PC-3 (cell line): ENCODE measurements around the gene POMP. TPM values are rescaled to one million over a fixed set of nuclear protein-coding genes. Genes with fewer than 3 reads are reported as not detected.

Experiments
- ATAC-seq: fragments of 200-7000 bp; cut with Tn5 transposase; 2 replicates; pipeline ENCODE4 v1.9.1; 2020; ENCODE audit warnings: mild to moderate bottlenecking, moderate library complexity
- BruUV-seq: library from RNA; stranded (reverse); fragments of 400-500 nt; replicated peaks from 2 replicates; lab custom pipeline; 2021; lab: Mats Ljungman, UMichigan
- CTCF ChIA-PET: fragments of 300-600 bp; sonication (Branson Sonifier 250); formaldehyde crosslinking; loops from one replicate; lab custom pipeline; 2022; ENCODE audit warnings: antibody characterized with exemption; lab: Charles Lee
- POLR2A ChIA-PET: fragments of 300-600 bp; sonication (Branson Sonifier 250); formaldehyde crosslinking; loops from one replicate; lab custom pipeline; 2022; ENCODE audit warnings: antibody characterized with exemption; ENCODE audit not compliant: unreplicated experiment; lab: Charles Lee
- DNase-seq: peaks from one replicate; pipeline ENCODE4 v3.0.0-alpha.2; 2015
- H2AFZ ChIP-seq: fragments of 300-600 bp; sonication (generic); 2 replicates; pipeline ENCODE4 v1.6.0; 2016; ENCODE audit warnings: antibody characterized with exemption, low read length
- H3F3A ChIP-seq: fragments of 300-600 bp; sonication (generic); one replicate; pipeline ENCODE4 v1.6.0; 2017; ENCODE audit warnings: antibody characterized with exemption, low read length, control low read depth, mild to moderate bottlenecking; ENCODE audit not compliant: unreplicated experiment
- H3K27ac ChIP-seq: fragments of 300-600 bp; sonication (generic); 2 replicates; pipeline ENCODE4 v1.5.1; 2016; ENCODE audit warnings: mild to moderate bottlenecking, low read length
- H3K27me3 ChIP-seq: fragments of 300-600 bp; sonication (generic); 2 replicates; pipeline ENCODE4 v1.6.1; 2016; ENCODE audit warnings: low read length, mixed read lengths
- H3K36me3 ChIP-seq: fragments of 300-600 bp; sonication (generic); 2 replicates; pipeline ENCODE4 v1.6.1; 2016; ENCODE audit warnings: low read depth, mixed run types, low read length, mixed read lengths
- H3K4me1 ChIP-seq: fragments of 300-600 bp; sonication (generic); 2 replicates; pipeline ENCODE4 v1.5.1; 2016; ENCODE audit warnings: low read length; ENCODE audit not compliant: insufficient read depth
- H3K4me2 ChIP-seq: fragments of 300-600 bp; sonication (generic); 2 replicates; pipeline ENCODE4 v1.6.0; 2016; ENCODE audit warnings: low read length
- H3K4me3 ChIP-seq: fragments of 300-600 bp; sonication (generic); 2 replicates; pipeline ENCODE4 v1.5.1; 2016; ENCODE audit warnings: mild to moderate bottlenecking, low read length, mixed read lengths
- H3K79me2 ChIP-seq: fragments of 300-600 bp; sonication (generic); 2 replicates; pipeline ENCODE4 v1.6.1; 2017; ENCODE audit warnings: low read length, mixed read lengths
- H3K9ac ChIP-seq: fragments of 300-600 bp; sonication (generic); 2 replicates; pipeline ENCODE4 v1.6.0; 2016; ENCODE audit warnings: mild to moderate bottlenecking, low read length
- H3K9me2 ChIP-seq: fragments of 300-600 bp; sonication (generic); replicated peaks from 2 replicates; pipeline ENCODE4 v1.6.1; 2016; ENCODE audit warnings: mixed run types, low read length, mixed read lengths
- H3K9me3 ChIP-seq: fragments of 300-600 bp; sonication (generic); 2 replicates; pipeline ENCODE4 v1.6.1; 2016; ENCODE audit warnings: low read length, mixed read lengths
- H4K20me1 ChIP-seq: fragments of 300-600 bp; sonication (generic); 2 replicates; pipeline ENCODE4 v1.6.1; 2016; ENCODE audit warnings: low read length, mixed read lengths
- EZH2 ChIP-seq: fragments of 300-600 bp; sonication (generic); IDR thresholded peaks from one replicate; pipeline ENCODE4 v1.6.1; 2017; ENCODE audit warnings: antibody characterized with exemption, mild to moderate bottlenecking, low read length; ENCODE audit not compliant: unreplicated experiment
- EZH2phosphoT487 ChIP-seq: fragments of 300-600 bp; sonication (generic); IDR thresholded peaks from 2 replicates; pipeline ENCODE4 v1.6.1; 2018; ENCODE audit warnings: mild to moderate bottlenecking, antibody characterized with exemption, low read length, borderline replicate concordance
- intact Hi-C: fragments of 100-400 bp; cut with micrococcal nuclease; formaldehyde crosslinking; loops from 2 replicates; pipeline ENCODE4 v1.9.0; 2023
- total RNA-seq: library from RNA; depleted of rRNA; stranded (reverse); fragments of >200 nt; gene quantifications from 2 replicates; pipeline ENCODE4 v1.2.3, GENCODE V29; 2014
- TF ChIP-seq, protein P1 (sequence below): fragments of 300-600 bp; sonication (generic); conservative IDR thresholded peaks from 2 replicates; pipeline ENCODE4 v1.5.1; 2017; ENCODE audit warnings: antibody characterized with exemption, low read depth, mild to moderate bottlenecking, low read length

POMP gene
- total RNA-seq, 1 experiment from 2014 or later: 92.8 TPM

- H3K4me1 ChIP-seq: peaks cover 8% of the 10 kb centered on the region; the same call in 1 of the 2 replicates
- no peak overlapping the region for H2AFZ ChIP-seq
- no peak for DNase-seq
- no peak overlapping the region for H3K4me3 ChIP-seq
- no peaks in the 10 kb centered on the region for H4K20me1 ChIP-seq
- no peaks in the 10 kb centered on the region for H3K9me3 ChIP-seq
- ATAC-seq: no peak
- H3K79me2 ChIP-seq: no peaks in the 10 kb centered on the region
- BruUV-seq: no TSS peak
- no peak overlapping the region for H3K27ac ChIP-seq
- ChIA-PET POLR2A (no interaction called here), CTCF (no interaction called here)
- no peak overlapping the region for H3K4me2 ChIP-seq
- no peaks in the 10 kb centered on the region for H3K9me2 ChIP-seq
- TF ChIP-seq EZH2phosphoT487 (no peak), EZH2 (no peak)
- TF ChIP-seq, protein P1, sequence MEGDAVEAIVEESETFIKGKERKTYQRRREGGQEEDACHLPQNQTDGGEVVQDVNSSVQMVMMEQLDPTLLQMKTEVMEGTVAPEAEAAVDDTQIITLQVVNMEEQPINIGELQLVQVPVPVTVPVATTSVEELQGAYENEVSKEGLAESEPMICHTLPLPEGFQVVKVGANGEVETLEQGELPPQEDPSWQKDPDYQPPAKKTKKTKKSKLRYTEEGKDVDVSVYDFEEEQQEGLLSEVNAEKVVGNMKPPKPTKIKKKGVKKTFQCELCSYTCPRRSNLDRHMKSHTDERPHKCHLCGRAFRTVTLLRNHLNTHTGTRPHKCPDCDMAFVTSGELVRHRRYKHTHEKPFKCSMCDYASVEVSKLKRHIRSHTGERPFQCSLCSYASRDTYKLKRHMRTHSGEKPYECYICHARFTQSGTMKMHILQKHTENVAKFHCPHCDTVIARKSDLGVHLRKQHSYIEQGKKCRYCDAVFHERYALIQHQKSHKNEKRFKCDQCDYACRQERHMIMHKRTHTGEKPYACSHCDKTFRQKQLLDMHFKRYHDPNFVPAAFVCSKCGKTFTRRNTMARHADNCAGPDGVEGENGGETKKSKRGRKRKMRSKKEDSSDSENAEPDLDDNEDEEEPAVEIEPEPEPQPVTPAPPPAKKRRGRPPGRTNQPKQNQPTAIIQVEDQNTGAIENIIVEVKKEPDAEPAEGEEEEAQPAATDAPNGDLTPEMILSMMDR: no peak
- no peaks in the 10 kb centered on the region for H3F3A ChIP-seq
- no peak overlapping the region for H3K9ac ChIP-seq
- no peaks in the 10 kb centered on the region for H3K36me3 ChIP-seq
- intact Hi-C loops: no loop called here
- H3K27me3 ChIP-seq: peaks cover 11% of the 10 kb centered on the region; the same call in 1 of the 2 replicates
These were observed 27.1 kb upstream of the POMP start for GRCh38 chr13:28631801-28632200.

- Histone ChIP-seq H4K20me1 (no peaks in the 10 kb centered on the region), H3F3A (no peaks in the 10 kb centered on the region), H3K36me3 (no peaks in the 10 kb centered on the region), H2AFZ (no peak overlapping the region), H3K9me2 (no peaks in the 10 kb centered on the region), H3K4me2 (no peak overlapping the region), H3K4me1 (peaks cover 8% of the 10 kb centered on the region; the same call in 1 of the 2 replicates), H3K27me3 (no peaks in the 10 kb centered on the region; the same call in 1 of the 2 replicates), H3K79me2 (no peaks in the 10 kb centered on the region), H3K27ac (no peak overlapping the region), H3K4me3 (no peak overlapping the region), H3K9ac (no peak overlapping the region), H3K9me3 (no peaks in the 10 kb centered on the region)
- no peak for DNase-seq
- POLR2A ChIA-PET: no interaction called here
- intact Hi-C loops: loop anchor here (1.0 to 5.0 kb wide), 3 partner anchors 312 to 574 kb away; no protein-coding TSS in a partner anchor
- ATAC-seq: no peak
- TF ChIP-seq, protein P1: no peak
- TF ChIP-seq EZH2: no peak
- no peak for TF ChIP-seq EZH2phosphoT487
- BruUV-seq: no TSS peak
- CTCF ChIA-PET: no interaction called here
These were observed 22.9 kb upstream of the POMP start for GRCh38 chr13:28636069-28636468.

DNA sequence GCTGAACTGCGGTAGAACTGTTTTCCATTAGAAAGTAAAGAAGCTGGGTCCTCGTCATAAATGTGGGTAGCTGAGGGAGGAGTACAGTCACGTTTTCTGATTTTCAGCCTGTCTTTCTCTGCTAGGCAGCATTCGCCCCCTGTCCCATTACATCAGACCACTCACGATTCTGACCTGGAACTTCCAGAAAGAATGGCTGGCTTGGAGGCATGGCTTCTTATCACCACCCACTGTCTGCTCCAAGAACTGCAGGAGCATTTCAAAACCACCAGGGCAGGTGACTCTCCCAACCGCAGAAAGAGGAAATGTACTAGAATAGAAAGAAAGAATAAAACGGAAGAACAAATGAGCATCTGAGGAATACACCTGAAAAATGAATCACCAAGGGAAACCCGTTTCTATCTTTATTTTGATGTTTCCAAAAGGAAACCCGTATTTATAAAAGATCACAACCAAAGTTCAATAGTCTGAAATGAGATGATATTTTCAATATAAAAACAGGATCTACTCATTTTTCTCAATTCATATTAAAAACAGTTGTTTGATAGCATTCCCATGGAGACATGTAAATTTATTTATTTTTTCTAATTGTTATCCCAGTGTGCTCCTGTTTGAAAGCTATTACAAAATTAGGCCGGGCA is 22.1 kb upstream of the POMP start:
- Histone ChIP-seq H3K4me1 (peaks cover 8% of the 10 kb centered on the region; the same call in 1 of the 2 replicates), H3K9ac (no peak overlapping the region), H4K20me1 (no peaks in the 10 kb centered on the region), H3K4me3 (no peak overlapping the region), H3K79me2 (no peaks in the 10 kb centered on the region), H3K27me3 (no peaks in the 10 kb centered on the region; the same call in 1 of the 2 replicates), H2AFZ (no peak overlapping the region), H3K9me3 (no peaks in the 10 kb centered on the region), H3K27ac (no peak overlapping the region), H3K4me2 (no peak overlapping the region), H3K36me3 (no peaks in the 10 kb centered on the region), H3K9me2 (no peaks in the 10 kb centered on the region), H3F3A (no peaks in the 10 kb centered on the region)
- CTCF ChIA-PET: no interaction called here
- intact Hi-C loops: loop anchor here (1.0 to 5.0 kb wide), 3 partner anchors 312 to 574 kb away; no protein-coding TSS in a partner anchor
- DNase-seq (peak; percentile 75), ATAC-seq (peak; percentile 75)
- no TSS peak for BruUV-seq
- POLR2A ChIA-PET: no interaction called here
- TF ChIP-seq EZH2phosphoT487 (no peak), EZH2 (no peak)
- TF ChIP-seq, protein P1: peak; percentile 86
